GM21723 (cell line): ENCODE results near the gene BCAN.

Experiments used
- ATAC-seq: cut with Tn5 transposase; IDR thresholded peaks from one replicate; pipeline ENCODE4 v1.9.1; 2021; ENCODE audit warnings: mild to moderate bottlenecking, moderate library complexity; ENCODE audit not compliant: unreplicated experiment

Gene BCAN

GRCh38 chr1:156675210-156676113, 33.5 kb downstream of the BCAN start:
- no peak for ATAC-seq

DNA sequence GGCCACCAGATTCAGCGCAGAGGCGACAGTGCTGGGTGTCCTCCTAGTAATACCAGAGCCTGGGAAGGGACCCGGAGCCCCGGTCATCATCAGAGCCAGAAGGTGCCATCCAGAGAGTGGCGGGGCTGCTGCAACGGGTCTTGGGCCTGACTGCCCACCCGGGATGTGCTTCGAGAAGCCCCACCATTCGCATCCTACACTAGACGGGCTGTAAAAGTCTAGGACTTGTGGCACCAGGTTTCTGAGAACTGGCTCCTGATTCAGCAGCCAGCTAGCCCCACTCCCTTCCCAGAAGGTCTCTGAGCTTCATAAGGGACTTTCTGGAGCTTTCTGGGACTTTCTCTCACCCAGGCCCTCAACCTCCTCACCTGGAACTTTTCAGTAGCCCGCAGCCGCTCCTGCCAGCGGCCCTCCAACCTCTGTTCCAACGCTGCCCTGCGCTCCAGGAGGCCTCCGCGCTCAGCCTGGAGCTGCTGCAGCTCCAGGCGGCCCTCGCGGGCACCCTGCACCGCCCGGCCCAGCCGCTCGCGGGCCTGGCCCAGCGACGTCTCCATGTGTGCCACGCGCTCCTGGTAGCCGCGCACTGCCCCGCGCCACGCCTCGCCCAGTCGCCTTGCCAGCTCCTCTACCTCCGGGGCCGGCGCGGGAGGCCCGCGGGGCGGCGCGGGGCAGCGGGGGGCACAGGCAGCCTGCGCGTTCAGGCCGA, 34.4 kb downstream of the BCAN start:
- no peak for ATAC-seq

DNA sequence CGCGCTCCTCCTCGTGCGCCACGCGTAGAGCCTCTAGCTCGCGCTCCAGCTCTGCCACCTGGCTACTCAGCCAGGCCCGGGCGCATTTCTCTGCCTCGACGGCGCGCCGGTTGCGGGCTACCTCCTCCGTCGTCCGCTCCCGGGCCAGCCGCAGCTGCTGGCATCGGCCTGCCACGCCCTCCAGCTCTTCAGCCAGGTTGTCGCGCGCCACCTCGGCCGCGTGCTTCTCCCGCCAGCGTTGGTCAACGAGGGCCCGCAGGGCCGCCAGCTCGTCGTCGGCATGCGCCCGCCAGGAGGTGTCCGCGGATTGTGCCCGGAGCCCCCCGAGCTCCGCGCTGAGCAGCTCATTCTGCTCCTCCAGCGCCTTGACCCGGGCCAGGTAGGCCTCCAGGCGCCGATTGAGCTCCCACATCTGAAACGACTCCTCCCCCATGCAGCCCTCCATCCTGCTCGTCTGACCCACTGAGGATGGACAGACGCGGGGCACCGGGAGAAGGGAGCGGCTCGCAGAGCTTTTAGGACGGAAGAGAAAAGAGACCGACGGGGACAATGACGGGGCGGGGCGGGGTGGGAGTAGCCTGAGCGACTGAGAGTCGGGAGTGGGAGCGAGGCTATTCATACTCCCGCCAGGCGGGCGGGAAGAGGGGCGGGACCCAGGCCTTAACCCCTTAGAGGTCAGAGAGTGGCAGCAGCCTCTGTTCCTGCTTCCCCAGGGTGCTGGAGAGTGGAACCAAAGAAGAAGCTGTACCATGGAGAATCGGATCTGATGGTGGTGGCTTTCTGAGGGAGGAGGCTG, 35.1 kb downstream of the BCAN start, which contains the start of gene NES:
Gene NES, minus strand, starts transcription at position 588 of the 796 bp plus-strand sequence. Its CDS starts 143 bp downstream, at position 445.
- no peak for ATAC-seq

- ATAC-seq = no peak
These were observed 36.0 kb downstream of the BCAN start for GRCh38 chr1:156677616-156678596.

DNA sequence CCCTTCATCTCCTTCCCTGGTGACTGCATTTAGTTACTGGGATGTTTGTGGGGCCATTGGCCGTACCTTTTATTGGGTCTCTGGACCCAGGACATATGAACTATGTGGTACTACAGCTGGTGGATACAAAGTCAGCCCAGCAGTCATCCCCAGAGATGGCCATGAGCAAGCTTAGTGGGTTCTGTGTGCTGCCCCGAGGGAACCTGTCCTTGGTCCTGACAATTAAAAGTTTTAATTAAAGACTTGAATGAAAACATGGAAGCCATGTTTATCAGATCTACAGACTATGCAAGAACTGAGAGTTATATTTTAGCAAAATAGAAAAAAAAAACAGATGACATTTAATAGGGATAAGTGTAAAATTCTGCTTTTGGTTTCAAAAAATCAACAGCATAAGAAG, 38.1 kb downstream of the BCAN start:
- ATAC-seq = no peak

DNA sequence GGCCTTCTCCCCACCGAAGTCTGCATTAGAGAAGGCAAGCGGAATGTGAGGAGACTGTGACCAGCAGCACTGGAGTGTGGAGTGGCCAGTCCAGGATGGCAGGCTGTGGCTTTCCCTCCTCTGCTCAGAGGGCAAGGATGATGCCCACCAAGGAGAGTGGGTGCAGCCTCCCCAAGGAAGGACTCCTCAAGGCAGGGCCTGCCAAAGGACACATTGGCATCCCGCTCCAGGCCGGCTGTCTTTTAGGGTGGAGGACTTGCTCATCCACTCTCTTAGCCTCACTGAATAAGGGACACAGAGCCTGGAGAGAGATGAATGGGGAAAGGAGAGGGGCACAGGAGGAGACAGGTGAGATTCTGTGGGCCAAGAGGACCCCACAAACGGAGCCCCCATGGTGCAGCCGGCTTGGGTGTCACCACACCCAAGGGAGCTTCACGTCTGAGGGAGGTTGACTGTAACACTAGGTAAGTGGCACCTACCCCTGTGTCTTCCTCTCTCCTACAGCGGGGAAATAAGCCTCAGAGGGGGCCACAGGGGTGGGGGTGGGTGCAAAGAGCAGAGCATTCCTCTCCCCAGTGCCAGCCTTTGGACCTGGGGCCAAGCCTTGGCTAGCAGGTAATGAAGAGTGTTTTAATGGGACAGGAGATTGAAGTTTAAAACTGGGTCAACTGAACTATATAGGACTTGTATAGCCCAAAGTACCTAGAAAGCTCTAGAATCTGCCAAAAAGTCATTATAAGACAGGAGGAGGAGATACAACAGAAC, 39.5 kb downstream of the BCAN start:
- ATAC-seq = no peak

GRCh38 chr1:156682166-156682890, 40.4 kb downstream of the BCAN start:
- no peak for ATAC-seq

DNA sequence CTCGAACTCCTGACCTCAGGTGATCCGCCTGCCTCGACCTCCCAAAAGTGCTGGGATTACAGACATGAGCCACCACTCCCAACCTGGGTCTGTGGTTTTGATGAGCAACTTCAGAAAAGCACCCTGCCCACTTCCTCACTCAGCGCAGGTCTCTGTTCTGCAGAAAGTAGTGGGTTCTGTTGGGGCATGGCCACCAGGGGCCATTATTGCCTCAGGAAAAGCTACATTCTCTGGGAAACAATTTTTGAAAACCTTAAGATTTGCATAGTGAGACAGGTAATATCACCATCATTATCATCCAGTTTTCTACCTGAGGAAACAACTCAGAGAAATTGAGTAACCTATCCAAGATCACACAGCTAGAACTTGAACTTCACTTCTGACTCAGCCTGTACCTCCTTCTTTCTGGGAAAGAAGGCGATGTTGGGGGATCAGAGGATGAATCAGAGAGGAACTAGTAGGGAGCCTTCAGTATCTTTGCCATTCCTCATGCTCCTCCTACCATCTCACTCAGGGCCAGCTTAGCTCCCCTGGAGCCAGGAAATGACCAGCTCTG, 42.4 kb downstream of the BCAN start:
- no peak for ATAC-seq

GRCh38 chr1:156689035-156689952, 47.4 kb downstream of the BCAN start:
- ATAC-seq = peak; percentile 62

GRCh38 chr1:156689953-156690674, 48.2 kb downstream of the BCAN start:
- no peak for ATAC-seq

GRCh38 chr1:156690675-156691036, 48.7 kb downstream of the BCAN start:
- ATAC-seq = no peak

- no peak for ATAC-seq
These were observed 49.3 kb downstream of the BCAN start for GRCh38 chr1:156691191-156691590.

- no peak for ATAC-seq
These were observed 49.9 kb downstream of the BCAN start for GRCh38 chr1:156691665-156692440.

- ATAC-seq = no peak
These were observed 50.6 kb downstream of the BCAN start for GRCh38 chr1:156692441-156692924.

GRCh38 chr1:156692925-156693847, 51.3 kb downstream of the BCAN start:
- no peak for ATAC-seq
